Liver (tissue), 3 donors: ENCODE data around the gene GAGE12D.
"Not testable (repeated sequence)": the region's sequence is repeated elsewhere in the genome, so short reads cannot be mapped to it uniquely, and the experiment has no call there.

Experiments used
- CTCF ChIP-seq: fragments of 150-350 bp; IDR thresholded peaks from 2 replicates; pipeline ENCODE4 v1.5.1; 2017; ENCODE audit warnings: improper control_type of control experiment, low read depth, low read length; ENCODE audit not compliant: missing input control
- RAD21 ChIP-seq, 2 donors: IDR thresholded peaks; 2 replicates each; pipeline ENCODE4 v1.6.1; 2016; ENCODE audit warnings: antibody characterized with exemption in 2 of 2, mild to moderate bottlenecking in 2 of 2
- TF ChIP-seq, protein P1 (sequence below): IDR thresholded peaks from 2 replicates; pipeline ENCODE4 v1.6.1; 2016; ENCODE audit warnings: antibody characterized with exemption
- donor health status: healthy.
- donor health status: healthy.

DNA sequence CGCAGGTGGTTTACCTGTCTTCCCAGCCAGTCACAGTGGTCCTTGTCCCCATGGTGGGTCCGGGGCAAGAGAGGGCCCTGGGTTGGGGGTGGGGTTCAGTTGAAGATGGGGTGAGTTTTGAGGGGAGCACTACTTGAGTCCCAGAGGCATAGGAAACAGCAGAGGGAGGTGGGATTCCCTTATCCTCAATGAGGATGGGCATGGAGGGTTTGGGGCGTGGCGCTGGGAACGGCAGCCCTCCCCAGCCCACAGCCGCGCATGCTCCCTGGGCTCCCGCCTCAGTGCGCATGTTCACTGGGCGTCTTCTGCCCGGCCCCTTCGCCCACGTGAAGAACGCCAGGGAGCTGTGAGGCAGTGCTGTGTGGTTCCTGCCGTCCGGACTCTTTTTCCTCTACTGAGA, 47.7 kb downstream of the GAGE12D start, which contains the start of gene GAGE2A:
- TF ChIP-seq, protein P1, sequence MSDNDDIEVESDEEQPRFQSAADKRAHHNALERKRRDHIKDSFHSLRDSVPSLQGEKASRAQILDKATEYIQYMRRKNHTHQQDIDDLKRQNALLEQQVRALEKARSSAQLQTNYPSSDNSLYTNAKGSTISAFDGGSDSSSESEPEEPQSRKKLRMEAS, result not testable (repeated sequence)
- not testable (repeated sequence) for TF ChIP-seq CTCF; RAD21 (IDR thresholded peaks at IDR 0.05)
